Dendritic cell treated with granulocyte-macrophage colony-stimulating factor and Interleukin-4, amounts not matched to agents 40 ng/mL and 50 ng/mL, for 4 days (primary cell): ENCODE measurements around the gene PSMG4.

ENCODE experiments used
- H3K27ac Mint-ChIP-seq: one replicate; pipeline ENCODE4 v1.8.0; 2022; ENCODE audit warnings: mild to moderate bottlenecking, mixed read lengths
- H3K27me3 Mint-ChIP-seq: one replicate; pipeline ENCODE4 v1.8.0; 2022; ENCODE audit warnings: mild to moderate bottlenecking, mixed read lengths
- H3K36me3 Mint-ChIP-seq: one replicate; pipeline ENCODE4 v1.8.0; 2022; ENCODE audit warnings: low read depth, mixed read lengths
- H3K4me1 Mint-ChIP-seq: one replicate; pipeline ENCODE4 v1.8.0; 2022; ENCODE audit warnings: low read depth, mixed read lengths
- H3K4me3 Mint-ChIP-seq: one replicate; pipeline ENCODE4 v1.8.0; 2022; ENCODE audit warnings: mild to moderate bottlenecking, moderate library complexity, mixed read lengths
- H3K9me3 Mint-ChIP-seq: one replicate; pipeline ENCODE4 v1.8.0; 2022; ENCODE audit warnings: mixed read lengths
- intact Hi-C: fragments of 100-400 bp; cut with micrococcal nuclease; formaldehyde crosslinking; loops from one replicate; pipeline ENCODE4 v1.15.0; 2022

Gene PSMG4

GRCh38 chr6:3267162-3267561, 8.4 kb downstream of the PSMG4 start:
- no peaks in the 10 kb centered on the region for H3K9me3 Mint-ChIP-seq
- intact Hi-C loops = no loop called here
- H3K27ac Mint-ChIP-seq = no peak overlapping the region
- peaks cover 80% of the 10 kb centered on the region for H3K36me3 Mint-ChIP-seq
- H3K4me3 Mint-ChIP-seq = no peak overlapping the region
- H3K27me3 Mint-ChIP-seq = no peaks in the 10 kb centered on the region
- peaks cover 28% of the 10 kb centered on the region for H3K4me1 Mint-ChIP-seq

- no peak overlapping the region for H3K27ac Mint-ChIP-seq
- H3K27me3 Mint-ChIP-seq = no peaks in the 10 kb centered on the region
- no peaks in the 10 kb centered on the region for H3K9me3 Mint-ChIP-seq
These were observed 9.9 kb downstream of the PSMG4 start for GRCh38 chr6:3268680-3269079.

DNA sequence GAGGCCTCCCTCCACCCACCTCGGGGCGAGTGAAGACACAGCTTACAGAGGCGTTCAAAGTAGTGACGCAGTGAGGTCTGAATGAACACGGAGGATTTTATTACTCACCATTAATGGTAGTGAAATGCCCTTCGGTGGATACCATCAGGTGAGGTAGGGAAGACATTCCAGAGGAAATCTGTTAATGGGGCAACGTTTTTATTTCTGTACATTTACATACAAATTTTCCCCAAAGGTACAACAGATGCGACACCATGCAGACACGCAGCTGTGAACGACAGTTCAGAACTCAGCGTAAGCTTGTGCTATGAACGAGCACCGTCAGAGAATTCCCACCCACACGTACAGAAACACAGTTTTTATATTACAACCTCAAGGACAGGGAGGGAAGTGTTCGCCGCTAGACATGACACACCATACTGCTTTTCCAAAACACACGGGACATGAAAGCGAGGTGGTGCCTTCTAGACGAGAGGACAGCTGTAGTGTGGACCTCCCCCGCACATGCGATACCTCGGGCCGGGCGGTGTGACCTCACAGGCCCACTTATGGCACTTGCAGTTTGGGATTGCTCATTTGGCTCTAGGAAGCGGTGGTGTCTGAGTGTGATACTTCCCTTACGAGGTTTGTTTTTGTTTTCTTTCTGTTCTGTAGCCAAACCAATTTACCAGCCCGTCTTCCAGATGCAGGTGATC, 10.7 kb downstream of the PSMG4 start:
- H3K27me3 Mint-ChIP-seq = no peaks in the 10 kb centered on the region
- H3K36me3 Mint-ChIP-seq = peaks cover 77% of the 10 kb centered on the region
- H3K4me3 Mint-ChIP-seq = no peak overlapping the region
- intact Hi-C loops = no loop called here
- no peak overlapping the region for H3K27ac Mint-ChIP-seq
- H3K4me1 Mint-ChIP-seq = peaks cover 16% of the 10 kb centered on the region
- no peaks in the 10 kb centered on the region for H3K9me3 Mint-ChIP-seq

More at GRCh38 chr6:3268680-3269079, 9.9 kb downstream of the PSMG4 start:
- peaks cover 84% of the 10 kb centered on the region for H3K36me3 Mint-ChIP-seq
- intact Hi-C loops = no loop called here
- H3K4me1 Mint-ChIP-seq = peaks cover 16% of the 10 kb centered on the region
- no peak overlapping the region for H3K4me3 Mint-ChIP-seq

GRCh38 chr6:3270258-3270657, 11.5 kb downstream of the PSMG4 start:
- intact Hi-C loops = no loop called here
- no peak overlapping the region for H3K27ac Mint-ChIP-seq
- peaks cover 68% of the 10 kb centered on the region for H3K36me3 Mint-ChIP-seq
- peaks cover 16% of the 10 kb centered on the region for H3K4me1 Mint-ChIP-seq
- H3K4me3 Mint-ChIP-seq = no peak overlapping the region
- H3K9me3 Mint-ChIP-seq = no peaks in the 10 kb centered on the region
- no peaks in the 10 kb centered on the region for H3K27me3 Mint-ChIP-seq

DNA sequence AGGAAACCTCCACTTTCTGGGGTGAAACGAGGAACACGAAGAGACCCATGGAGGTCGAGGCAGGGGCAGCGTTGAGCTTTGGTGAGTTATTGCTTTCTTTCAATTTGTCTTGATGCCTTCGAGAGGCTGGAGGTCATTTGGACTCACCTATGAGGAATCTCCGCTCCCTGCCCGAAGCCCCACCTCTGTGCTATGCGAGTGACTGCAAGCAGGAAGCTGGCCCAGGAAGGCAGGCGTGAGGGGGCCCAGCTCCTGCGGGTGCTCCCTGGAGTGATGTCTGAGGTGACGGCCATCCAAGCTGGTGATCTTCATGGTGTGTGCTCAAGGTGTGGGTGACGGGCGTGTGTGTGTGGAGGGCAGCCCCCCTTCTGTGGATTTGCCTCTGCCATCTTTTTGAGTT, 13.0 kb downstream of the PSMG4 start:
- intact Hi-C loops = no loop called here
- no peaks in the 10 kb centered on the region for H3K27me3 Mint-ChIP-seq

DNA sequence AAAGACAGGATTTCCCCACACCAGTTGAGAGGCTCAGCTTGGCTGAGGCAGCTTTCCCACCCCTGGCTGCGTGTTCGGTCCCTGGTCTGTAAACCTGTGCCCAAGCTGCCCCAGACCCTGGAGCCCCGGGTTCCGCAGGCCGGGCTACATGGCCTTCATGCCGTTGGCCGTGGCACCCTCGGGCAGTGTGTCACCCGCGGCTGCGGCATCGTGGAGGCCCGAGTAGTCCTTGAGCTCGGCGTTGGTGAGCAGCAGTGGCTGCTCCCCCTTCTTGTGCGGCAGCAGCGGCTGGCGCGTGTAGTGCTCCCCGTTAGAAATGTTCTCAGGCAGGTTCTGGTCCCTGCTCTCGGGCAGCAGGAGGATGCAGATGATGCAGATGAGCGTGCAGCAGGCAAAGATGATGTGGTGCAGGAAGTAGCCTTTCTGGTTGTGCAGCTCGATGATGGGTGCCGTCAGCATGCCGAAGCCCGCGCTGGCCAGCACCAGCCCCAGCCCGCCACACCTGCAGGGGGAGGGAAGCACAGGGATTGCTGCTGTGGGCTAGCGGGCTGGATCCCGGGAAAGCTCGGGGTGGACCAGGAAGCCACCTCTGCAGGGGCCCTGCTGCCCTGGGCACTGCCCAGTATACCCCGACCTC, 14.3 kb downstream of the PSMG4 start:
- H3K36me3 Mint-ChIP-seq = peaks cover 52% of the 10 kb centered on the region

More for the DNA sequence above, 13.0 kb downstream of the PSMG4 start:
- no peak overlapping the region for H3K4me3 Mint-ChIP-seq
- no peak overlapping the region for H3K27ac Mint-ChIP-seq
- peaks cover 61% of the 10 kb centered on the region for H3K36me3 Mint-ChIP-seq
- H3K9me3 Mint-ChIP-seq = no peaks in the 10 kb centered on the region
- H3K4me1 Mint-ChIP-seq = peaks cover 11% of the 10 kb centered on the region

GRCh38 chr6:3273707-3274521, 15.2 kb downstream of the PSMG4 start:
- no peaks in the 10 kb centered on the region for H3K9me3 Mint-ChIP-seq
- no peak overlapping the region for H3K27ac Mint-ChIP-seq
- H3K4me1 Mint-ChIP-seq = no peaks in the 10 kb centered on the region
- H3K27me3 Mint-ChIP-seq = no peaks in the 10 kb centered on the region
- intact Hi-C loops = no loop called here
- H3K4me3 Mint-ChIP-seq = no peak overlapping the region
- H3K36me3 Mint-ChIP-seq = peaks cover 44% of the 10 kb centered on the region

More for the DNA sequence above, 14.3 kb downstream of the PSMG4 start:
- no peaks in the 10 kb centered on the region for H3K27me3 Mint-ChIP-seq
- H3K4me1 Mint-ChIP-seq = peaks cover 5% of the 10 kb centered on the region
- H3K4me3 Mint-ChIP-seq = no peak overlapping the region
- no peak overlapping the region for H3K27ac Mint-ChIP-seq
- intact Hi-C loops = no loop called here
- H3K9me3 Mint-ChIP-seq = no peaks in the 10 kb centered on the region

DNA sequence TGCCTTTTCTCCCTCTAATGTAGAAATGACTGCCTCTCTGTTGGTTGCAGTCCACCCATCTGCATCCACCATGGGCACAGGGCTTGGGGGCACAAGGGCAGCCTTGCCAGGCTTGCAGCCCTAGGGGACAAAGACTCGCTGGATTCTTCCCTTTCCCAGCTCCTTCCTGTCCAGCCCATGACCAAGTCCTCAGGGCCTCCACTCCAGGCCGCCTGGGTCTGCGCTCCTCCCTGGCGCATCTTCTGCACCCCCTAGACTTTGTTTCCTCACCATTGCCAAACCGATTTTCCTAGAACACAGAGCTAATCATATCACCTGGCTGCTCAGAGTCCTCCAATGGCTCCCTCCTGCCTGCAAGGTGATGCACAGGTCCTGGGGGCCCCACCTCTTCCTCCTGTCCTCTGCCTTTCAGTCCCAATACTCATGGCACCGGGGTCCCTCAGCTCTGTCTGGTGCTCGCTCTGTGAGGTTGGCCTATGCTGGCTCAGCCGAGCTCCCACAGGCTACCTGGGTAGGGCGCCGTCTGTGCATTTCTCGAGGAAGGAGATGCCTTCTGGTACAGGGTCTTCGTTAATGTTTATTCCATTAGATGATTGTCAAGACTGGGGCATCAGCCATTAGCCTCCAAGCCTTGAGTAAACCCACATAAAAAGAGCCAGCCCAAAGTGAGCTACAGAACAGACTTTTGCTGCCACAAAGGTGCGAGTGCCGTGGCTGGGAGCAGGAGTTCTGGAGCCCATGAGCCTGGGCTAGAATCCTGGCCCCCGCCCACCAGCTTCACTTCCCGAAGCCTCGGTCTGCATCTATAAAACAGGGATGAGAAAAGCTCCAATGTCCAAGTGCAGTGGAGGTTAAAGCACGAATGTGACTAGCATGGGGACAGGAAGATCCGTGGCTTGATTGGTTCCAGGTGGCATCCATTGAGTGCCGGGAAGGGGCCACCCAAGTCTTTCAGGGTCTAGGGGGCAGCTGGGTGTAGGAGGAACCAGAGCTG, 17.7 kb downstream of the PSMG4 start:
- peaks cover 19% of the 10 kb centered on the region for H3K36me3 Mint-ChIP-seq
- H3K27ac Mint-ChIP-seq = no peak overlapping the region
- intact Hi-C loops = loop anchor here (5.0 kb wide), 1 partner anchor 716 kb away; no protein-coding TSS in a partner anchor
- H3K4me3 Mint-ChIP-seq = no peak overlapping the region
- H3K9me3 Mint-ChIP-seq = no peaks in the 10 kb centered on the region
- no peaks in the 10 kb centered on the region for H3K4me1 Mint-ChIP-seq
- no peaks in the 10 kb centered on the region for H3K27me3 Mint-ChIP-seq

GRCh38 chr6:3277251-3277650, 18.5 kb downstream of the PSMG4 start:
- H3K27ac Mint-ChIP-seq = no peak overlapping the region
- no peaks in the 10 kb centered on the region for H3K4me1 Mint-ChIP-seq
- intact Hi-C loops = loop anchor here (5.0 kb wide), 1 partner anchor 715 kb away; no protein-coding TSS in a partner anchor
- H3K4me3 Mint-ChIP-seq = no peak overlapping the region
- H3K27me3 Mint-ChIP-seq = no peaks in the 10 kb centered on the region
- H3K9me3 Mint-ChIP-seq = no peaks in the 10 kb centered on the region
- H3K36me3 Mint-ChIP-seq = peaks cover 11% of the 10 kb centered on the region

GRCh38 chr6:3277851-3278416, 19.2 kb downstream of the PSMG4 start:
- no peaks in the 10 kb centered on the region for H3K27me3 Mint-ChIP-seq
- intact Hi-C loops = loop anchor here (2.0 to 5.0 kb wide), 2 partner anchors 179 to 714 kb away; partner anchors contain the start of gene SLC22A23
- no peaks in the 10 kb centered on the region for H3K9me3 Mint-ChIP-seq
- H3K4me3 Mint-ChIP-seq = no peak overlapping the region
- no peak overlapping the region for H3K27ac Mint-ChIP-seq
- H3K36me3 Mint-ChIP-seq = peaks cover 4% of the 10 kb centered on the region
- H3K4me1 Mint-ChIP-seq = no peaks in the 10 kb centered on the region

GRCh38 chr6:3278691-3279090, 19.9 kb downstream of the PSMG4 start:
- Mint-ChIP-seq H3K27me3 (no peaks in the 10 kb centered on the region), H3K9me3 (no peaks in the 10 kb centered on the region), H3K27ac (no peak overlapping the region), H3K36me3 (no peaks in the 10 kb centered on the region), H3K4me1 (no peaks in the 10 kb centered on the region), H3K4me3 (no peak overlapping the region)
- intact Hi-C loops = loop anchor here (1.0 to 5.0 kb wide), 4 partner anchors 178 to 714 kb away; partner anchors contain the start of gene SLC22A23

DNA sequence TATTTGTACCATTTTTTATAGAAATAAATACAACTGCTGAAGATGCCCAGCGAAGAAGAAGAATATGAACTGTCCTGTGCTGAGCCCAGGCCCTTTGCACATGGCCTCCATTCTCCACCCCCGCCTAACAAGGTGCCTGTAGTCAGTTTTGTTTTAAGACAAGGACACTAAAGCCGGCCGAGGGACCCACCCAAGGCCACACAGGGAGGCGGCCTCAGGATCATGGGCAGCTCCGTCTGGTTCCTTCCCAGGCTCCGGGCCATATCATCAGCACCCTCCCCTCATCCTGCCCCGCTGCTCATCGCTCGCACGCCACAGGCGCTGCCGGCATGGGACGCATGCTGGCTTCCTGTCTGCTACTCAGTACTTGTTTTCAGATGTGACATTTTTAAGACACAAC, 21.3 kb downstream of the PSMG4 start:
- no peak overlapping the region for H3K4me3 Mint-ChIP-seq
- intact Hi-C loops = no loop called here
- H3K9me3 Mint-ChIP-seq = no peaks in the 10 kb centered on the region
- no peaks in the 10 kb centered on the region for H3K4me1 Mint-ChIP-seq
- no peaks in the 10 kb centered on the region for H3K36me3 Mint-ChIP-seq
- H3K27ac Mint-ChIP-seq = no peak overlapping the region
- no peaks in the 10 kb centered on the region for H3K27me3 Mint-ChIP-seq
